Naive thymus-derived CD8-positive, alpha-beta T cell (primary cell): ENCODE results near the gene TNFRSF1B. TPM values are rescaled to one million over a fixed set of nuclear protein-coding genes. Genes with fewer than 3 reads are reported as not detected.

Experiments used
- ATAC-seq, 2 donors: fragments of 150-1000 bp; cut with Tn5 transposase in 1 of 2; sonication (Bioruptor Pico), chemical (Tn5 transposase) in 1 of 2; 1 replicate in 1 of 2; 2 replicates in 1 of 2; pipeline ENCODE4 v1.10.0; 2021; ENCODE audit warnings: mild to moderate bottlenecking in 2 of 2, moderate library complexity in 2 of 2
- POLR2A ChIA-PET: fragments of 350-600 bp; sonication (Branson Sonifier 250); formaldehyde crosslinking; loops from one replicate; lab custom pipeline; 2021; ENCODE audit warnings: antibody characterized with exemption; lab: Charles Lee
- DNase-seq, 10 donors: peaks; one replicate each; pipeline versions ENCODE4 v3.0.0 to v3.0.0-alpha.2; 2020 to 2022
- H3K27ac Mint-ChIP-seq, 10 donors: one replicate each; pipeline ENCODE4 v1.8.0; 2020 to 2022; ENCODE audit warnings: mild to moderate bottlenecking in 10 of 10, mixed read lengths in 10 of 10, moderate library complexity in 4 of 10, inconsistent platforms in 1 of 10
- H3K27me3 Mint-ChIP-seq, 5 donors: one replicate each; pipeline ENCODE4 v1.8.0; 2021 to 2022; ENCODE audit warnings: mixed read lengths in 5 of 5
- H3K36me3 Mint-ChIP-seq, 3 donors: one replicate each; pipeline ENCODE4 v1.8.0; 2020 to 2022; ENCODE audit warnings: mixed read lengths in 3 of 3, mild to moderate bottlenecking in 2 of 3, inconsistent platforms in 1 of 3
- H3K4me1 Mint-ChIP-seq, 4 donors: one replicate each; pipeline ENCODE4 v1.8.0; 2021 to 2022; ENCODE audit warnings: mixed read lengths in 4 of 4
- H3K4me3 Mint-ChIP-seq, 10 donors: one replicate each; pipeline ENCODE4 v1.8.0; 2020 to 2022; ENCODE audit warnings: mild to moderate bottlenecking in 10 of 10, mixed read lengths in 10 of 10, moderate library complexity in 6 of 10, inconsistent platforms in 1 of 10
- H3K9me3 Mint-ChIP-seq, 9 donors: one replicate each; pipeline ENCODE4 v1.8.0; 2020 to 2022; ENCODE audit warnings: mixed read lengths in 9 of 9, mild to moderate bottlenecking in 3 of 9, inconsistent platforms in 1 of 9, moderate library complexity in 1 of 9
- polyA plus RNA-seq, 3 donors: library from polyadenylated mRNA; unstranded; fragments of 300-500 nt; fragmentation: Illumina TruSeq; gene quantifications; one replicate each; pipeline ENCODE4 v1.2.3, GENCODE V29; 2021
- total RNA-seq, 8 experiments: library from RNA in 2 of 8; stranded (reverse) in 2 of 8; gene quantifications; one replicate each; pipeline ENCODE4 v1.2.3 and lab custom pipeline; 2021 to 2026

The TNFRSF1B gene
- total and polyA plus RNA-seq, 5 experiments from 2014 or later = 16.5 to 64.6 (median 19.7) TPM

GRCh38 chr1:12171206-12172041 lies 4.6 kb downstream of the TNFRSF1B start:
- ATAC-seq (no peak), DNase-seq (no peak)
- POLR2A ChIA-PET = interaction anchor here (1.2 to 9.7 kb wide), 3 partner anchors 9 to 31 kb away, joined by 3 to 119 read pairs (median 5); no protein-coding TSS in a partner anchor
- Mint-ChIP-seq H3K27ac (peak overlapping the region; percentile 86 to 99 (median 96)), H3K4me3 (peak overlapping the region in 5 of 10 donors; percentile 24 to 52 (median 48)), H3K9me3 (no peaks in the 10 kb centered on the region), H3K27me3 (peaks cover 0 to 2% (median 0%) of the 10 kb centered on the region in 5 donors), H3K36me3 (peaks cover 0 to 4% (median 3%) of the 10 kb centered on the region in 3 donors), H3K4me1 (peaks cover 36 to 86% (median 83%) of the 10 kb centered on the region in 4 donors)

GRCh38 chr1:12172042-12172851 lies 5.5 kb downstream of the TNFRSF1B start:
- peak in 1 of 10 donors; percentile 22 for DNase-seq
- H3K4me3 Mint-ChIP-seq = peak overlapping the region in 8 of 10 donors; percentile 15 to 76 (median 54)

GRCh38 chr1:12173041-12173509 lies 6.3 kb downstream of the TNFRSF1B start:
- DNase-seq = peak in 1 of 10 donors; percentile 37
- POLR2A ChIA-PET = interaction anchor here (1.0 to 9.7 kb wide), 2 partner anchors 13 to 24 kb away, joined by 3 to 119 read pairs; no protein-coding TSS in a partner anchor
- peak overlapping the region in 9 of 10 donors; percentile 9 to 84 (median 68) for H3K4me3 Mint-ChIP-seq

More at GRCh38 chr1:12172042-12172851, 5.5 kb downstream of the TNFRSF1B start:
- H3K9me3 Mint-ChIP-seq = no peaks in the 10 kb centered on the region
- H3K27me3 Mint-ChIP-seq = peaks cover 0 to 2% (median 0%) of the 10 kb centered on the region in 5 donors
- H3K4me1 Mint-ChIP-seq = peaks cover 36 to 91% (median 86%) of the 10 kb centered on the region in 4 donors
- no peak for ATAC-seq
- POLR2A ChIA-PET = interaction anchor here (1.2 to 9.7 kb wide), 2 partner anchors 10 to 23 kb away, joined by 5 to 119 read pairs; no protein-coding TSS in a partner anchor
- H3K27ac Mint-ChIP-seq = peak overlapping the region; percentile 92 to 99 (median 96)
- H3K36me3 Mint-ChIP-seq = peaks cover 0 to 4% (median 3%) of the 10 kb centered on the region in 3 donors

GRCh38 chr1:12173631-12174121 lies 6.9 kb downstream of the TNFRSF1B start:
- peaks cover 41 to 92% (median 87%) of the 10 kb centered on the region in 4 donors for H3K4me1 Mint-ChIP-seq
- peak overlapping the region; percentile 92 to 99 (median 96) for H3K27ac Mint-ChIP-seq
- ATAC-seq (peak; percentile 52 to 68), DNase-seq (peak; percentile 65 to 98 (median 94))
- H3K4me3 Mint-ChIP-seq = peak overlapping the region; percentile 53 to 84 (median 73)
- peaks cover 0 to 2% (median 0%) of the 10 kb centered on the region in 5 donors for H3K27me3 Mint-ChIP-seq
- H3K36me3 Mint-ChIP-seq = peaks cover 0 to 4% (median 3%) of the 10 kb centered on the region in 3 donors
- H3K9me3 Mint-ChIP-seq = no peaks in the 10 kb centered on the region
- POLR2A ChIA-PET = interaction anchor here (0.6 to 9.7 kb wide), 4 partner anchors 9 to 24 kb away, joined by 3 to 119 read pairs (median 4); no protein-coding TSS in a partner anchor

More at GRCh38 chr1:12173041-12173509, 6.3 kb downstream of the TNFRSF1B start:
- Mint-ChIP-seq H3K27me3 (peaks cover 0 to 2% (median 0%) of the 10 kb centered on the region in 5 donors), H3K27ac (peak overlapping the region; percentile 92 to 99 (median 96)), H3K9me3 (no peaks in the 10 kb centered on the region), H3K36me3 (peaks cover 0 to 4% (median 3%) of the 10 kb centered on the region in 3 donors), H3K4me1 (peaks cover 39 to 92% (median 87%) of the 10 kb centered on the region in 4 donors)
- no peak for ATAC-seq

GRCh38 chr1:12174924-12175810 lies 8.4 kb downstream of the TNFRSF1B start:
- no peak for ATAC-seq
- H3K4me1 Mint-ChIP-seq = peaks cover 40 to 92% (median 85%) of the 10 kb centered on the region in 4 donors
- peaks cover 0 to 4% (median 3%) of the 10 kb centered on the region in 3 donors for H3K36me3 Mint-ChIP-seq
- POLR2A ChIA-PET = interaction anchor here (0.8 to 9.7 kb wide), 5 partner anchors 10 to 44 kb away, joined by 3 to 119 read pairs (median 5); no protein-coding TSS in a partner anchor
- H3K9me3 Mint-ChIP-seq = no peaks in the 10 kb centered on the region
- H3K4me3 Mint-ChIP-seq = peak overlapping the region; percentile 7 to 84 (median 66)
- no peak for DNase-seq
- H3K27ac Mint-ChIP-seq = peak overlapping the region; percentile 88 to 99 (median 96)
- H3K27me3 Mint-ChIP-seq = peaks cover 0 to 2% (median 0%) of the 10 kb centered on the region in 5 donors

- POLR2A ChIA-PET = interaction anchor here (0.7 to 9.7 kb wide), 11 partner anchors 8 to 45 kb away, joined by 3 to 119 read pairs (median 5); no protein-coding TSS in a partner anchor
- peak overlapping the region; percentile 26 to 82 (median 70) for H3K4me3 Mint-ChIP-seq
- no peaks in the 10 kb centered on the region for H3K9me3 Mint-ChIP-seq
- peaks cover 38 to 96% (median 81%) of the 10 kb centered on the region in 4 donors for H3K4me1 Mint-ChIP-seq
- no peaks in the 10 kb centered on the region for H3K36me3 Mint-ChIP-seq
- H3K27ac Mint-ChIP-seq = peak overlapping the region; percentile 79 to 99 (median 92)
- DNase-seq (no peak), ATAC-seq (no peak)
- H3K27me3 Mint-ChIP-seq = peaks cover 0 to 2% (median 0%) of the 10 kb centered on the region in 5 donors
Measured at GRCh38 chr1:12176298-12177118, 9.7 kb downstream of the TNFRSF1B start.

GRCh38 chr1:12177156-12177998 lies 10.6 kb downstream of the TNFRSF1B start:
- ATAC-seq = no peak
- H3K4me1 Mint-ChIP-seq = peaks cover 45 to 95% (median 81%) of the 10 kb centered on the region in 4 donors
- H3K9me3 Mint-ChIP-seq = no peaks in the 10 kb centered on the region
- H3K4me3 Mint-ChIP-seq = peak overlapping the region; percentile 77 to 95 (median 84)
- POLR2A ChIA-PET = interaction anchor here (0.7 to 9.7 kb wide), 18 partner anchors 8 to 53 kb away, joined by 3 to 119 read pairs (median 6); no protein-coding TSS in a partner anchor
- no peaks in the 10 kb centered on the region for H3K36me3 Mint-ChIP-seq
- H3K27ac Mint-ChIP-seq = peak overlapping the region; percentile 95 to 100 (median 98)
- peaks cover 0 to 2% (median 0%) of the 10 kb centered on the region in 5 donors for H3K27me3 Mint-ChIP-seq
- no peak for DNase-seq

- peak; percentile 63 to 71 for ATAC-seq
- peak overlapping the region; percentile 77 to 95 (median 84) for H3K4me3 Mint-ChIP-seq
Measured at GRCh38 chr1:12177999-12178441, 11.2 kb downstream of the TNFRSF1B start.

GRCh38 chr1:12178511-12178910 lies 11.7 kb downstream of the TNFRSF1B start:
- POLR2A ChIA-PET = interaction anchor here (0.6 to 9.7 kb wide), 18 partner anchors 10 to 436 kb away, joined by 3 to 119 read pairs (median 4); no protein-coding TSS in a partner anchor
- peaks cover 0 to 2% (median 0%) of the 10 kb centered on the region in 5 donors for H3K27me3 Mint-ChIP-seq
- no peaks in the 10 kb centered on the region for H3K36me3 Mint-ChIP-seq
- peak overlapping the region; percentile 77 to 95 (median 84) for H3K4me3 Mint-ChIP-seq
- DNase-seq = peak in 4 of 10 donors; percentile 19 to 69 (median 37)
- peaks cover 46 to 92% (median 75%) of the 10 kb centered on the region in 4 donors for H3K4me1 Mint-ChIP-seq
- ATAC-seq = peak in 1 of 2 donors; percentile 6
- H3K27ac Mint-ChIP-seq = peak overlapping the region; percentile 95 to 100 (median 98)
- no peaks in the 10 kb centered on the region for H3K9me3 Mint-ChIP-seq

More at GRCh38 chr1:12177999-12178441, 11.2 kb downstream of the TNFRSF1B start:
- H3K27ac Mint-ChIP-seq = peak overlapping the region; percentile 95 to 100 (median 98)
- H3K36me3 Mint-ChIP-seq = no peaks in the 10 kb centered on the region
- no peaks in the 10 kb centered on the region for H3K9me3 Mint-ChIP-seq
- H3K27me3 Mint-ChIP-seq = peaks cover 0 to 2% (median 0%) of the 10 kb centered on the region in 5 donors
- DNase-seq = peak; percentile 81 to 95 (median 86)
- peaks cover 47 to 95% (median 79%) of the 10 kb centered on the region in 4 donors for H3K4me1 Mint-ChIP-seq
- POLR2A ChIA-PET = interaction anchor here (0.6 to 9.7 kb wide), 19 partner anchors 9 to 135 kb away, joined by 3 to 119 read pairs (median 5); no protein-coding TSS in a partner anchor
